ENCODE data around the gene USP19.

The USP19 gene

GRCh38 chr3:49098429-49098828 lies 22.2 kb downstream of the USP19 start:
- DNase-seq = no peak

GRCh38 chr3:49093853-49094767 lies 26.5 kb downstream of the USP19 start, which contains the start of gene QRICH1:
TSS of gene QRICH1 (minus strand) at chr3:49094071. CDS start at chr3:49077017, 17,054 bp downstream.
- DNase-seq = peak; percentile 96 to 97

- peak; percentile 81 to 86 for DNase-seq
These were observed 27.4 kb downstream of the USP19 start for GRCh38 chr3:49092938-49093852.

- no peak for DNase-seq
These were observed 39.2 kb downstream of the USP19 start for GRCh38 chr3:49081429-49081828.

GRCh38 chr3:49079270-49079669 lies 41.4 kb downstream of the USP19 start:
- no peak for DNase-seq

- no peak for DNase-seq
These were observed 44.0 kb downstream of the USP19 start for GRCh38 chr3:49076646-49077045.

GRCh38 chr3:49076116-49076515 lies 44.5 kb downstream of the USP19 start:
- DNase-seq = no peak

Measured in activated CD4-positive, alpha-beta T cell treated with anti-CD3 and anti-CD28 coated beads, Interleukin-2, amount 50 U/mL, for 48 hours (primary cell).